Osteoblast (primary cell): ENCODE data around the gene CD40. TPM values are rescaled to one million over a fixed set of nuclear protein-coding genes. Genes with fewer than 3 reads are reported as not detected.

Experiments used
- DNase-seq: peaks from one replicate; pipeline ENCODE4 v3.0.0; 2011; ENCODE audit warnings: low spot score, mixed read lengths; ENCODE audit not compliant: insufficient read length; ENCODE audit errors: missing footprints
- H2AFZ ChIP-seq: 2 replicates; pipeline ENCODE4 v1.6.0; 2011; ENCODE audit warnings: mild to moderate bottlenecking, low read length
- H3K27ac ChIP-seq: 2 replicates; pipeline ENCODE4 v1.5.1; 2011; ENCODE audit warnings: mild to moderate bottlenecking, low read depth, low read length, moderate library complexity
- H3K27me3 ChIP-seq: 2 replicates; pipeline ENCODE4 v1.6.0; 2012; ENCODE audit warnings: mild to moderate bottlenecking, control low read depth, inconsistent platforms, low read length, moderate library complexity; ENCODE audit not compliant: insufficient read depth
- H3K36me3 ChIP-seq: 2 replicates; pipeline ENCODE4 v1.5.1; 2011; ENCODE audit warnings: mild to moderate bottlenecking, low read length, control low read depth, moderate library complexity; ENCODE audit not compliant: insufficient read depth
- H3K4me1 ChIP-seq: 2 replicates; pipeline ENCODE4 v1.5.1; 2011; ENCODE audit warnings: mild to moderate bottlenecking, low read length, control low read depth, moderate library complexity; ENCODE audit not compliant: insufficient read depth
- H3K4me2 ChIP-seq: 2 replicates; pipeline ENCODE4 v1.6.0; 2011; ENCODE audit warnings: mild to moderate bottlenecking, low read length; ENCODE audit not compliant: insufficient read depth
- H3K4me3 ChIP-seq: fragments of 200-600 bp; sonication (generic); 3 replicates; pipeline ENCODE4 v1.5.1; 2012; ENCODE audit warnings: mild to moderate bottlenecking, low read length, inconsistent platforms; ENCODE audit not compliant: insufficient read depth
- H3K79me2 ChIP-seq: 2 replicates; pipeline ENCODE4 v1.6.0; 2012; ENCODE audit warnings: mild to moderate bottlenecking, low read length, control low read depth, inconsistent platforms; ENCODE audit not compliant: insufficient read depth
- H3K9me3 ChIP-seq: 2 replicates; pipeline ENCODE4 v1.5.1; 2011; ENCODE audit warnings: low read depth, low read length, control low read depth
- H4K20me1 ChIP-seq: 2 replicates; pipeline ENCODE4 v1.6.0; 2012; ENCODE audit warnings: mild to moderate bottlenecking, low read length, control low read depth; ENCODE audit not compliant: insufficient read depth
- CTCF ChIP-seq: IDR thresholded peaks from 2 replicates; pipeline ENCODE4 v1.5.1; 2011; ENCODE audit warnings: mild to moderate bottlenecking, low read depth, low read length, moderate library complexity; ENCODE audit errors: extremely low read depth
- total RNA-seq: library from RNA; depleted of rRNA; stranded (reverse); fragments of >200 nt; gene quantifications from 2 replicates; pipeline ENCODE4 v1.2.3, GENCODE V29; 2012

CD40 gene
- total RNA-seq, 1 donor: 2.5 TPM

- Histone ChIP-seq H3K79me2 (peaks cover 85% of the 10 kb centered on the region), H3K27me3 (no peaks in the 10 kb centered on the region), H3K9me3 (no peaks in the 10 kb centered on the region), H3K4me2 (no peak overlapping the region), H3K4me1 (no peaks in the 10 kb centered on the region), H3K36me3 (peaks cover 35% of the 10 kb centered on the region), H3K4me3 (no peak overlapping the region), H4K20me1 (peaks cover 75% of the 10 kb centered on the region), H2AFZ (no peak overlapping the region), H3K27ac (no peak overlapping the region)
- no peak for TF ChIP-seq CTCF
- DNase-seq: no peak
These were observed 39.2 kb upstream of the CD40 start for GRCh38 chr20:46078954-46079353.

- Histone ChIP-seq H4K20me1 (peaks cover 79% of the 10 kb centered on the region), H3K27me3 (no peaks in the 10 kb centered on the region), H3K4me2 (no peak overlapping the region), H3K4me1 (peaks cover 12% of the 10 kb centered on the region), H3K4me3 (no peak overlapping the region), H3K9me3 (no peaks in the 10 kb centered on the region), H3K36me3 (peaks cover 23% of the 10 kb centered on the region), H2AFZ (no peak overlapping the region), H3K27ac (no peak overlapping the region), H3K79me2 (peaks cover 94% of the 10 kb centered on the region)
- no peak for TF ChIP-seq CTCF
- DNase-seq: no peak
These were observed 37.0 kb upstream of the CD40 start for GRCh38 chr20:46081074-46081473.

- peaks cover 24% of the 10 kb centered on the region for H3K4me1 ChIP-seq
- no peak overlapping the region for H3K4me3 ChIP-seq
- no peak overlapping the region for H3K27ac ChIP-seq
- H3K27me3 ChIP-seq: no peaks in the 10 kb centered on the region
- TF ChIP-seq CTCF: no peak
- peaks cover 99% of the 10 kb centered on the region for H3K79me2 ChIP-seq
- H3K4me2 ChIP-seq: no peak overlapping the region
- no peaks in the 10 kb centered on the region for H3K9me3 ChIP-seq
- peaks cover 84% of the 10 kb centered on the region for H4K20me1 ChIP-seq
- peaks cover 14% of the 10 kb centered on the region for H3K36me3 ChIP-seq
- H2AFZ ChIP-seq: no peak overlapping the region
- DNase-seq: no peak
These were observed 35.0 kb upstream of the CD40 start for GRCh38 chr20:46083101-46083500.

GRCh38 chr20:46083531-46084061 is 34.5 kb upstream of the CD40 start:
- peaks cover 85% of the 10 kb centered on the region for H4K20me1 ChIP-seq
- H3K36me3 ChIP-seq: peaks cover 9% of the 10 kb centered on the region
- H3K4me3 ChIP-seq: no peak overlapping the region
- no peaks in the 10 kb centered on the region for H3K9me3 ChIP-seq
- H3K27ac ChIP-seq: no peak overlapping the region
- H3K4me1 ChIP-seq: peaks cover 29% of the 10 kb centered on the region
- no peak for TF ChIP-seq CTCF
- no peak overlapping the region for H3K4me2 ChIP-seq
- H3K79me2 ChIP-seq: peaks cover 99% of the 10 kb centered on the region
- DNase-seq: no peak
- H3K27me3 ChIP-seq: no peaks in the 10 kb centered on the region
- H2AFZ ChIP-seq: no peak overlapping the region
